ENCODE measurements around the gene MTR.
A peak's percentile ranks its signal among the peaks of the same experiment; 100 is the strongest.

Gene MTR

GRCh38 chr1:236844499-236845271 is 49.6 kb downstream of the MTR start:
- peak; percentile 21 for DNase-seq (ENCODE audit: low read depth)
- H3K4me3 ChIP-seq (ENCODE audit: control insufficient read depth, low read depth, low read length), result no peak overlapping the region
- no peak for TF ChIP-seq CTCF (IDR thresholded peaks at IDR 0.05; ENCODE audit: control insufficient read depth, insufficient read depth, low read depth, low read length, missing control alignments)

DNA sequence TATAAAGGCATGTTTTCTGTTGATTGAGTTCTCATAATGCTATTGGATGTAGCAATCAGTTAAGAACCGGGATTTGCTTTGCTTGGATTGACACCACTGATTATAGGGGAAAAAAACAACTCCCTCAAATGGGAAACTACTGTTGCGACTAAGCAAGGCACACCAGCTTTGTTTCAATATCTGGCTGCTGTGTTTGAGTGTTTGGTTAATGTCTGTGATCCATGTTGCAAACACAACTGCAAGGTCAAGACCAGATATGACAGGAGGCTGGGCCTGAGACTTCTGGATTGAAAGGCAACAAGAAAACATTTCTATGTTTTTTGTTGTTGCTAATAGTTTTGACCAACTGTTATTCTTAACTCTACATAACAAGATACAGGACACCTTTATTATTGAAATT is 50.7 kb downstream of the MTR start:
- TF ChIP-seq CTCF (IDR thresholded peaks at IDR 0.05; ENCODE audit: control insufficient read depth, insufficient read depth, low read depth, low read length, missing control alignments), result no peak
- DNase-seq (ENCODE audit: low read depth), result no peak
- no peak overlapping the region for H3K4me3 ChIP-seq (ENCODE audit: control insufficient read depth, low read depth, low read length)

DNA sequence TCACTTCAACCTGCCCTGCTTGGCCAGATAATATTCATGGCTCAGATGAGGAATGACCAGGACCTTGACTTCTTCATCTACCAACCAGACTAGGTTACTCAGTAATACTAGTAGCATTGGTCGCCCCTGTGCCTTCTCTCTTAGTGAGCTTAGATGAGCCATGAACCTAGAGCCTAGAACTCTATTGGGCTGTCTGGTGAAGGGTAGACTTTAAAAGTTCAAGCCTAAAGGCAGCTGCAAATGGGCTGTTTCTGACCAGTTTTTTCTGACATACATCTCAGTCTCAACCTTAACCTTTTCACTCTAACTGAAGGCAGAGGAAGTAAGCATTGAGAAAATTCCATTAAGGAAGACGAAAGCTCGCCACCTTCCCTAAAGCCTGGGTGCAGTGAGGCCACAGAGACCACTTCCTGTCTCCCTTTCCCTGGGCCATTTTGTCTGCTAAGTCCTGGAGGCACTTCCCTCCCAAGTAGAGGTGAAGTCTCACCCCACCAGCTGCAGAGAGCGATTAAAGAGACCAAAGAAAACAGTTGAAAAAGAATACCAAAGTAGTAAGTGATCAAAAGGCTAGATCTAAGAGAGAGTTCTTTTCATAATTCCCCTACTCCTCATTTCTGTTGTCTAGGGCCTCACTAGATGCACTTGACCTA is 53.3 kb downstream of the MTR start:
- no peak overlapping the region for H3K4me3 ChIP-seq (ENCODE audit: control insufficient read depth, low read depth, low read length)
- no peak for TF ChIP-seq CTCF (IDR thresholded peaks at IDR 0.05; ENCODE audit: control insufficient read depth, insufficient read depth, low read depth, low read length, missing control alignments)
- no peak for DNase-seq (ENCODE audit: low read depth)

- no peak for TF ChIP-seq CTCF (IDR thresholded peaks at IDR 0.05; ENCODE audit: control insufficient read depth, insufficient read depth, low read depth, low read length, missing control alignments)
- no peak for DNase-seq (ENCODE audit: low read depth)
- H3K4me3 ChIP-seq (ENCODE audit: control insufficient read depth, low read depth, low read length), result no peak overlapping the region
Observed at GRCh38 chr1:236850077-236850979, 55.2 kb downstream of the MTR start.

GRCh38 chr1:236851871-236852270 is 56.8 kb downstream of the MTR start:
- no peak overlapping the region for H3K4me3 ChIP-seq (ENCODE audit: control insufficient read depth, low read depth, low read length)
- DNase-seq (ENCODE audit: low read depth), result no peak
- TF ChIP-seq CTCF (IDR thresholded peaks at IDR 0.05; ENCODE audit: control insufficient read depth, insufficient read depth, low read depth, low read length, missing control alignments), result no peak

DNA sequence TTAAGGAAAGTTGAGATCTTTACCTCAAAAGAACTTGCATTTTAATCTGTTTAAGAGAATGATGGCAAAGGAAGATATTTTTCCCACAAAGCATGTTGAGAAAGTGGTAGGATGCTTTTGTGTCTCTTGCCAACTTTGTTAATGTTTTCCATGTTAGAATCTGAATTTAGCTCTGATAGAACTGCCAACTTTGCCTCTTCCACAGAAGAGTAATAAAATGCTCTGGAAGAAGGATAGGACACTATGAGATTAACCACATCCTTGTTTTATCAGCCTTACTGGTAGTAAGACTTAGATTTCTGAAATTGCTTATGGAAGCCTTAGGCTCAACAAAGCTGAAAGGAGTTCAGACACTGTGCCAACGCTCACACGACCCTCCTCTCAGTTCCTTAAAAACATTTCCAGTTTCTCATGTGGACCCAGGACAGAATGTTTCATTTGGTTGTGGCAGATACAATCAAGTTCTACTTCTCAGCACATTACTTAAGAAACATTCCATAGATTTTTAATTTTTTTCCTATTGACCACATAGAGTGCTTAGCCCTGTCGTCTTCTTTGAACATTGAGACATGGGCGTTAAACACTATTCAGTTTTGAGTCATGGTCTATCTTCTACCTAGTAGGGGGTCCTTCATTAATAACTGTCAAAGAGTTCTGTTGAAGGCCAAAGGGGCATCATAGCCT is 59.0 kb downstream of the MTR start:
- no peak overlapping the region for H3K4me3 ChIP-seq (ENCODE audit: control insufficient read depth, low read depth, low read length)
- DNase-seq (ENCODE audit: low read depth), result peak; percentile 65
- TF ChIP-seq CTCF (IDR thresholded peaks at IDR 0.05; ENCODE audit: control insufficient read depth, insufficient read depth, low read depth, low read length, missing control alignments), result no peak
